Measurements from ENCODE around the gene CDH13.

The CDH13 gene

GRCh38 chr16:83833921-83834320 lies 1207.2 kb downstream of the CDH13 start:
- DNase-seq = no peak

GRCh38 chr16:83835586-83836566 lies 1209.1 kb downstream of the CDH13 start:
- peak; percentile 32 for DNase-seq

- no peak for DNase-seq
Measured at GRCh38 chr16:83837566-83837965, 1210.8 kb downstream of the CDH13 start.

GRCh38 chr16:83838151-83838550 lies 1211.4 kb downstream of the CDH13 start:
- DNase-seq = no peak

- no peak for DNase-seq
Measured at GRCh38 chr16:83839561-83839960, 1212.8 kb downstream of the CDH13 start.

GRCh38 chr16:83840060-83840617 lies 1213.4 kb downstream of the CDH13 start:
- no peak for DNase-seq

GRCh38 chr16:83842291-83842690 lies 1215.5 kb downstream of the CDH13 start:
- DNase-seq = no peak

GRCh38 chr16:83842756-83843507 lies 1216.2 kb downstream of the CDH13 start:
- peak; percentile 57 for DNase-seq

GRCh38 chr16:83843657-83844056 lies 1216.9 kb downstream of the CDH13 start:
- no peak for DNase-seq

GRCh38 chr16:83845263-83845662 lies 1218.5 kb downstream of the CDH13 start:
- DNase-seq = no peak

GRCh38 chr16:83847371-83848225 lies 1220.8 kb downstream of the CDH13 start:
- DNase-seq = no peak

- DNase-seq = no peak
Measured at GRCh38 chr16:83849421-83849820, 1222.7 kb downstream of the CDH13 start.
